ENCODE results near the gene OTC. TPM values are rescaled to one million over a fixed set of nuclear protein-coding genes. Genes with fewer than 3 reads are reported as not detected.

Gene OTC
- total RNA-seq, 1 donor: not detected

GRCh38 chrX:38318196-38318595, 34.2 kb upstream of the OTC start:
- H3K4me3 ChIP-seq (ENCODE audit: low read depth, low read length): no peak overlapping the region
- no peak for TF ChIP-seq CTCF (IDR thresholded peaks at IDR 0.05; ENCODE audit: insufficient read depth, low read depth, low read length)
- DNase-seq (ENCODE audit: low read depth): no peak

- no peak for DNase-seq (ENCODE audit: low read depth)
- TF ChIP-seq CTCF (IDR thresholded peaks at IDR 0.05; ENCODE audit: insufficient read depth, low read depth, low read length): no peak
Observed at GRCh38 chrX:38318606-38319005, 33.8 kb upstream of the OTC start.

GRCh38 chrX:38320819-38321218, 31.6 kb upstream of the OTC start:
- no peak for DNase-seq (ENCODE audit: low read depth)
- no peak for TF ChIP-seq CTCF (IDR thresholded peaks at IDR 0.05; ENCODE audit: insufficient read depth, low read depth, low read length)
- H3K4me3 ChIP-seq (ENCODE audit: low read depth, low read length): no peak overlapping the region

More at GRCh38 chrX:38318606-38319005, 33.8 kb upstream of the OTC start:
- no peak overlapping the region for H3K4me3 ChIP-seq (ENCODE audit: low read depth, low read length)

- H3K4me3 ChIP-seq (ENCODE audit: low read depth, low read length): peak overlapping the region; percentile 75
- no peak for DNase-seq (ENCODE audit: low read depth)
- TF ChIP-seq CTCF (IDR thresholded peaks at IDR 0.05; ENCODE audit: insufficient read depth, low read depth, low read length): no peak
Observed at GRCh38 chrX:38326086-38326485, 26.3 kb upstream of the OTC start.

- peak; percentile 74 for TF ChIP-seq CTCF (IDR thresholded peaks at IDR 0.05; ENCODE audit: insufficient read depth, low read depth, low read length)
Observed at GRCh38 chrX:38327007-38327774, 25.2 kb upstream of the OTC start, which contains the start of gene RPGR. Gene RPGR, minus strand, starts transcription at chrX:38327509. Its CDS starts 142 bp downstream, at chrX:38327367.

GRCh38 chrX:38327775-38328081, 24.7 kb upstream of the OTC start:
- no peak for TF ChIP-seq CTCF (IDR thresholded peaks at IDR 0.05; ENCODE audit: insufficient read depth, low read depth, low read length)
- H3K4me3 ChIP-seq (ENCODE audit: low read depth, low read length): no peak overlapping the region
- no peak for DNase-seq (ENCODE audit: low read depth)

More at GRCh38 chrX:38327007-38327774, 25.2 kb upstream of the OTC start, which contains the start of gene RPGR:
- peak; percentile 93 for DNase-seq (ENCODE audit: low read depth)
- peak within 1 kb of the TSS; percentile 75 for H3K4me3 ChIP-seq (ENCODE audit: low read depth, low read length)

GRCh38 chrX:38332505-38332904, 19.9 kb upstream of the OTC start:
- H3K4me3 ChIP-seq (ENCODE audit: low read depth, low read length): no peak overlapping the region
- TF ChIP-seq CTCF (IDR thresholded peaks at IDR 0.05; ENCODE audit: insufficient read depth, low read depth, low read length): no peak
- no peak for DNase-seq (ENCODE audit: low read depth)
